H1 (cell line): ENCODE results near the gene ANKRD6. TPM values are rescaled to one million over a fixed set of nuclear protein-coding genes. Genes with fewer than 3 reads are reported as not detected.

ENCODE experiments used
- CTCF ChIA-PET: fragments of 300-600 bp; sonication (Branson Sonifier 250); formaldehyde crosslinking; loops from one replicate; lab custom pipeline; 2021; ENCODE audit not compliant: partially characterized antibody; lab: Charles Lee
- POLR2A ChIA-PET: fragments of 300-600 bp; sonication (Branson Sonifier 250); formaldehyde crosslinking; loops from one replicate; lab custom pipeline; 2021; ENCODE audit warnings: inconsistent platforms; ENCODE audit not compliant: partially characterized antibody; lab: Charles Lee
- DNase-seq, 2 experiments: peaks; one replicate each; pipeline versions ENCODE4 v3.0.0 to v3.0.0-alpha.2; 2010 to 2022; ENCODE audit warnings: low spot score in 2 of 2, low read depth in 1 of 2, mixed read lengths in 1 of 2
- FAIRE-seq: peaks from 2 replicates; lab custom pipeline; 2011; peaks lifted over from hg19 to GRCh38; lab: Jason Lieb, UNC
- H2AFZ ChIP-seq: 2 replicates; pipeline ENCODE4 v1.8.1; 2012; ENCODE audit warnings: low read length, inconsistent platforms
- H2AK5ac ChIP-seq: 2 replicates; pipeline ENCODE4 v1.6.1; 2013; ENCODE audit warnings: low read depth, low read length
- H2BK120ac ChIP-seq: replicated peaks from 2 replicates; pipeline ENCODE3; 2013; ENCODE audit warnings: low read depth, low read length, inconsistent platforms
- H2BK12ac ChIP-seq: 2 replicates; pipeline ENCODE4 v1.6.1; 2013; ENCODE audit warnings: low read depth, low read length
- H2BK15ac ChIP-seq: 2 replicates; pipeline ENCODE4 v1.6.1; 2013; ENCODE audit warnings: low read length
- H2BK20ac ChIP-seq: 2 replicates; pipeline ENCODE4 v1.6.1; 2013; ENCODE audit warnings: low read length
- H2BK5ac ChIP-seq: 2 replicates; pipeline ENCODE4 v1.6.1; 2013; ENCODE audit warnings: low read depth, low read length
- H3K14ac ChIP-seq: 2 replicates; pipeline ENCODE4 v1.6.1; 2013; ENCODE audit warnings: inconsistent platforms; ENCODE audit not compliant: insufficient read length
- H3K18ac ChIP-seq: 2 replicates; pipeline ENCODE4 v1.6.1; 2013; ENCODE audit warnings: low read length; ENCODE audit errors: extremely low read depth
- H3K23ac ChIP-seq: 2 replicates; pipeline ENCODE4 v1.6.1; 2013; ENCODE audit warnings: inconsistent platforms; ENCODE audit not compliant: insufficient read length
- H3K23me2 ChIP-seq: 2 replicates; pipeline ENCODE4 v1.6.1; 2013; ENCODE audit warnings: low read depth, low read length
- H3K27ac ChIP-seq: 2 replicates; pipeline ENCODE4 v1.6.1; 2011; ENCODE audit warnings: low read depth, low read length, inconsistent platforms
- H3K27me3 ChIP-seq, 4 experiments: replicated peaks in 1 of 4; 1 replicate in 1 of 4; 2 replicates in 3 of 4; pipeline versions ENCODE4 v1.6.1 to v1.8.1; 2011 to 2013; ENCODE audit warnings: low read length in 3 of 4, mild to moderate bottlenecking in 3 of 4, inconsistent platforms in 2 of 4, mixed read lengths in 2 of 4, moderate library complexity in 1 of 4; ENCODE audit not compliant: control insufficient read depth in 3 of 4, insufficient read depth in 3 of 4; ENCODE audit errors: extremely low read depth in 1 of 4
- H3K36me3 ChIP-seq, 4 experiments: 2 replicates each; pipeline versions ENCODE4 v1.6.1 to v1.8.1; 2011 to 2013; ENCODE audit warnings: mild to moderate bottlenecking in 4 of 4, low read length in 3 of 4, moderate library complexity in 2 of 4, control low read depth in 1 of 4, inconsistent platforms in 1 of 4; ENCODE audit not compliant: insufficient read depth in 4 of 4, control insufficient read depth in 2 of 4
- H3K4ac ChIP-seq: replicated peaks from 2 replicates; pipeline ENCODE3; 2013; ENCODE audit warnings: low read length, low read depth, mixed read lengths, inconsistent platforms; ENCODE audit not compliant: insufficient read length
- H3K4me1 ChIP-seq, 4 experiments: replicated peaks in 1 of 4; 1 replicate in 1 of 4; 2 replicates in 3 of 4; pipeline versions ENCODE4 v1.6.1 to v1.8.1; 2011 to 2013; ENCODE audit warnings: low read length in 3 of 4, inconsistent platforms in 2 of 4, mixed read lengths in 1 of 4; ENCODE audit not compliant: insufficient read depth in 4 of 4, control insufficient read depth in 3 of 4
- H3K4me2 ChIP-seq, 2 experiments: 2 replicates each; pipeline versions ENCODE4 v1.6.1 to v1.8.1; 2011 to 2013; ENCODE audit warnings: low read depth in 2 of 2, low read length in 2 of 2, control low read depth in 1 of 2, inconsistent platforms in 1 of 2, mild to moderate bottlenecking in 1 of 2; ENCODE audit not compliant: insufficient read depth in 1 of 2
- H3K4me3 ChIP-seq, 4 experiments: fragments of 200-600, 300-600 bp in 1 of 4; sonication (generic), shearing (Covaris generic), sonication (Bioruptor Twin) in 1 of 4; 2 replicates each; pipeline versions ENCODE4 v1.5.1 to v1.8.1; 2011 to 2016; ENCODE audit warnings: low read length in 4 of 4, low read depth in 3 of 4, control low read depth in 2 of 4, inconsistent platforms in 2 of 4, mild to moderate bottlenecking in 2 of 4, mixed read lengths in 1 of 4, moderate library complexity in 1 of 4; ENCODE audit not compliant: insufficient read depth in 2 of 4; ENCODE audit errors: extremely low read depth in 1 of 4
- H3K56ac ChIP-seq: replicated peaks from 2 replicates; pipeline ENCODE3; 2013; ENCODE audit warnings: low read depth, mild to moderate bottlenecking, mixed read lengths, low read length, inconsistent platforms; ENCODE audit not compliant: insufficient read length
- H3K79me1 ChIP-seq: 2 replicates; pipeline ENCODE4 v1.6.1; 2013; ENCODE audit warnings: low read depth, low read length, control low read depth
- H3K79me2 ChIP-seq, 2 experiments: 2 replicates each; pipeline versions ENCODE4 v1.6.1 to v1.8.1; 2012 to 2013; ENCODE audit warnings: low read length in 2 of 2, mild to moderate bottlenecking in 2 of 2, inconsistent platforms in 1 of 2; ENCODE audit not compliant: insufficient read depth in 2 of 2, control insufficient read depth in 1 of 2
- H3K9ac ChIP-seq, 4 experiments: replicated peaks in 1 of 4; 1 replicate in 1 of 4; 2 replicates in 3 of 4; pipeline versions ENCODE4 v1.6.1 to v1.8.1; 2011 to 2013; ENCODE audit warnings: low read depth in 3 of 4, low read length in 3 of 4, control low read depth in 2 of 4, mild to moderate bottlenecking in 2 of 4, moderate library complexity in 2 of 4, inconsistent platforms in 1 of 4; ENCODE audit errors: extremely low read depth in 1 of 4
- H3K9me3 ChIP-seq, 2 experiments: 2 replicates each; pipeline versions ENCODE4 v1.6.1 to v1.8.1; 2012 to 2013; ENCODE audit warnings: mild to moderate bottlenecking in 2 of 2, moderate library complexity in 2 of 2, control low read depth in 1 of 2, inconsistent platforms in 1 of 2, low read depth in 1 of 2, low read length in 1 of 2, mixed read lengths in 1 of 2; ENCODE audit not compliant: insufficient read depth in 2 of 2
- H4K20me1 ChIP-seq, 2 experiments: replicated peaks in 1 of 2; 2 replicates each; pipeline versions ENCODE3 to v1.8.1; 2011 to 2013; ENCODE audit warnings: inconsistent platforms in 2 of 2, low read length in 2 of 2, mild to moderate bottlenecking in 1 of 2; ENCODE audit not compliant: insufficient read depth in 2 of 2, control insufficient read depth in 1 of 2
- H4K5ac ChIP-seq: 2 replicates; pipeline ENCODE4 v1.6.1; 2013; ENCODE audit warnings: low read length, low read depth, mixed read lengths, inconsistent platforms; ENCODE audit not compliant: insufficient read length
- H4K8ac ChIP-seq: 2 replicates; pipeline ENCODE4 v1.8.0; 2013; ENCODE audit warnings: mild to moderate bottlenecking, moderate library complexity, low read length, inconsistent platforms; ENCODE audit not compliant: insufficient read depth; ENCODE audit errors: extremely low read depth
- H4K91ac ChIP-seq: replicated peaks from 2 replicates; pipeline ENCODE3; 2013; ENCODE audit warnings: low read length, mixed read lengths, inconsistent platforms; ENCODE audit not compliant: insufficient read length
- SP1 ChIP-seq: IDR thresholded peaks from 2 replicates; pipeline ENCODE4 v1.6.1; 2011; ENCODE audit warnings: low read depth, low read length
- SP4 ChIP-seq: IDR thresholded peaks from 2 replicates; pipeline ENCODE4 v1.6.1; 2012; ENCODE audit warnings: low read length, inconsistent platforms
- WGBS, 2 experiments: shearing (Covaris generic) in 1 of 2; methylation state at CpG; one replicate each; pipeline versions ENCODE4 v1.1.6 to v1.1.7; 2013 to 2015; ENCODE audit warnings: low lambda C conversion rate in 2 of 2, mixed read lengths in 2 of 2, inconsistent platforms in 1 of 2, low coverage in 1 of 2, missing lambda C conversion rate in 1 of 2; ENCODE audit not compliant: insufficient replicate concordance in 2 of 2, insufficient coverage in 1 of 2, insufficient read length in 1 of 2; ENCODE audit errors: extremely low coverage in 1 of 2, missing lambda C conversion rate in 1 of 2; 5-methylcytosine and 5-hydroxymethylcytosine counted together
- polyA plus RNA-seq, 7 experiments: library from polyadenylated mRNA; depleted of rRNA in 3 of 7; stranded (reverse) in 5 of 7; unstranded in 2 of 7; fragments of >200 nt in 5 of 7; fragments of 200-250 nt in 2 of 7; gene quantifications; 1 replicate in 5 of 7; 2 replicates in 1 of 7; 4 replicates in 1 of 7; pipeline versions ENCODE4 v1.2.1 to v1.2.3, GENCODE V29; 2011 to 2013; ENCODE audit warnings: missing spikeins in 2 of 7, mixed read lengths in 2 of 7
- total RNA-seq: library from RNA; stranded (reverse); fragmentation: NEBNext Ultra II Directional; extraction: Animal tissue kit (Norgen Biotek cat#: 25700); gene quantifications from 2 replicates; pipeline ENCODE4 v1.2.1, GENCODE V29; 2021

Gene ANKRD6
- total and polyA plus RNA-seq, 2 of the 8 experiments (the other 6 are each of a cell fraction or from before 2014, with no cell fraction given) = 5.9 to 12.8 TPM

DNA sequence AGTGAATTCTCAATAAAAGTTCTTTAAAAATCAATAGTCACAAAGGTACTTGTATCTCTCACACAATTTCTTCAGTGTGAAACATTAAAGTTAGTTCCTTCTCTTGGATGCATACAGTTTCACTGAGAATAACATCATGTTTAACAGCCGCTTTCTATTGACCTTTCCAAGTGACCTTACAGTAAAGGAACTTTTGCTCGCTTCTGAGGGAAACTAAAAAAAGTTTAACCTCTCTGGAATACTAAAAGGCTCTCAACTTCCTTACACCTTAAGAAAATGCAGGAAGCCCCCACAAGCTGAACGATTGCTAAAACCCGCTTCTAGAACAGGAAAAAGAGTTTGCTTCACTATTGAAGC, 22.2 kb upstream of the ANKRD6 start:
- Histone ChIP-seq H4K91ac (no peak overlapping the region), H3K36me3 (no peaks in the 10 kb centered on the region), H3K4me2 (peak overlapping the region; percentile 68 to 98), H3K27me3 (peaks cover 2 to 19% (median 16%) of the 10 kb centered on the region in 4 experiments), H3K56ac (no peak overlapping the region), H2BK120ac (no peak overlapping the region), H3K23ac (no peak overlapping the region), H3K4ac (no peak overlapping the region), H3K79me2 (peaks cover 0 to 30% of the 10 kb centered on the region in 2 experiments; a peak in 2 of 4 replicates), H3K23me2 (peaks cover 19% of the 10 kb centered on the region), H4K20me1 (no peaks in the 10 kb centered on the region), H3K4me3 (peak overlapping the region; percentile 63 to 98 (median 68)), H2BK20ac (no peak overlapping the region), H2AK5ac (no peak overlapping the region), H3K14ac (no peak overlapping the region), H4K8ac (no peak overlapping the region), H3K4me1 (peaks cover 13 to 18% (median 16%) of the 10 kb centered on the region in 4 experiments), H2AFZ (no peak overlapping the region), H3K79me1 (no peaks in the 10 kb centered on the region; the same call in 1 of the 2 replicates), H2BK5ac (no peak overlapping the region), H3K9me3 (no peaks in the 10 kb centered on the region), H2BK15ac (no peak overlapping the region), H3K27ac (no peak overlapping the region), H2BK12ac (no peak overlapping the region), H4K5ac (no peak overlapping the region), H3K18ac (no peak overlapping the region; the same call in 1 of the 2 replicates), H3K9ac (peak overlapping the region in 1 of 4 experiments; percentile 39; a peak in 2 of 7 replicates)
- FAIRE-seq = peak; percentile 39
- DNase-seq = no peak
- ChIA-PET CTCF (interaction anchor here (0.9 to 3.3 kb wide), 10 partner anchors 10 to 192 kb away, joined by 3 to 20 read pairs (median 6); no protein-coding TSS in a partner anchor), POLR2A (interaction anchor here (0.6 to 1.3 kb wide), 6 partner anchors 10 to 124 kb away, joined by 3 to 5 read pairs (median 3); partner anchors contain the start of gene UBE2J1)
- WGBS, 2 experiments = 4% methylated on average over 4 of the region's 4 CpGs; no CpG with 5 or more reads in 1 of the 2 experiments
- TF ChIP-seq SP4 (0 out of 2 replicates have a peak, but pooled peaks have one; percentile 6), SP1 (no peak)
